ENCODE measurements around the gene TFDP2. TPM values are rescaled to one million over a fixed set of nuclear protein-coding genes. Genes with fewer than 3 reads are reported as not detected.
A peak's percentile ranks its signal among the peaks of the same experiment; 100 is the strongest.
"Not testable (repeated sequence)": the region's sequence is repeated elsewhere in the genome, so short reads cannot be mapped to it uniquely, and the experiment has no call there.

TFDP2 gene
- total RNA-seq, 1 donor from 2014 or later = 11.6 TPM

DNA sequence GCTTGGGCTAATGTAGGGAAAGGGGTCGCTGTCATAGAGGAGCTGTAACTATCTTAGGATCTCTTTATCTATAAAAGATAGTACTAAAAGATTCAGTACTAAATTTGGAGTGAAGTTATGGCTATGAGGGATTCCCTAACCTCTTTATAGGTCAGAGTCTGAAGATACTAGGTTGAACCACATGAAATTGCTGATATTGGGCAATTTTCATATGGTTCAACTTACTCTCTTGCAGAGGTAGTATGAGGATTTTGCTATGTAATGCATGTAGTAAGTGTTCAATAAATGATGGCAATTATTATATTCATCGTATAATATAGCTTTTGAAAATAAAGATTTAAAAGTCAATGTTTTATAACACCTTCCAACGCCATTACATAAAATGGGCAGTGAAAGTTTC is 1.9 kb upstream of the TFDP2 start:
- no peak for DNase-seq (ENCODE audit: low read depth)
- no peak for FAIRE-seq
- H3K27me3 ChIP-seq (ENCODE audit: control insufficient read depth, insufficient read depth, low read length) = no peaks in the 10 kb centered on the region
- H3K36me3 ChIP-seq (ENCODE audit: control insufficient read depth, insufficient read depth, low read length) = no peaks in the 10 kb centered on the region
- no peak overlapping the region for H3K4me3 ChIP-seq (ENCODE audit: low read depth, low read length)
- TF ChIP-seq, protein P1, sequence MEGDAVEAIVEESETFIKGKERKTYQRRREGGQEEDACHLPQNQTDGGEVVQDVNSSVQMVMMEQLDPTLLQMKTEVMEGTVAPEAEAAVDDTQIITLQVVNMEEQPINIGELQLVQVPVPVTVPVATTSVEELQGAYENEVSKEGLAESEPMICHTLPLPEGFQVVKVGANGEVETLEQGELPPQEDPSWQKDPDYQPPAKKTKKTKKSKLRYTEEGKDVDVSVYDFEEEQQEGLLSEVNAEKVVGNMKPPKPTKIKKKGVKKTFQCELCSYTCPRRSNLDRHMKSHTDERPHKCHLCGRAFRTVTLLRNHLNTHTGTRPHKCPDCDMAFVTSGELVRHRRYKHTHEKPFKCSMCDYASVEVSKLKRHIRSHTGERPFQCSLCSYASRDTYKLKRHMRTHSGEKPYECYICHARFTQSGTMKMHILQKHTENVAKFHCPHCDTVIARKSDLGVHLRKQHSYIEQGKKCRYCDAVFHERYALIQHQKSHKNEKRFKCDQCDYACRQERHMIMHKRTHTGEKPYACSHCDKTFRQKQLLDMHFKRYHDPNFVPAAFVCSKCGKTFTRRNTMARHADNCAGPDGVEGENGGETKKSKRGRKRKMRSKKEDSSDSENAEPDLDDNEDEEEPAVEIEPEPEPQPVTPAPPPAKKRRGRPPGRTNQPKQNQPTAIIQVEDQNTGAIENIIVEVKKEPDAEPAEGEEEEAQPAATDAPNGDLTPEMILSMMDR (IDR thresholded peaks at IDR 0.05; ENCODE audit: insufficient read depth, low read length, severe bottlenecking) = no peak

DNA sequence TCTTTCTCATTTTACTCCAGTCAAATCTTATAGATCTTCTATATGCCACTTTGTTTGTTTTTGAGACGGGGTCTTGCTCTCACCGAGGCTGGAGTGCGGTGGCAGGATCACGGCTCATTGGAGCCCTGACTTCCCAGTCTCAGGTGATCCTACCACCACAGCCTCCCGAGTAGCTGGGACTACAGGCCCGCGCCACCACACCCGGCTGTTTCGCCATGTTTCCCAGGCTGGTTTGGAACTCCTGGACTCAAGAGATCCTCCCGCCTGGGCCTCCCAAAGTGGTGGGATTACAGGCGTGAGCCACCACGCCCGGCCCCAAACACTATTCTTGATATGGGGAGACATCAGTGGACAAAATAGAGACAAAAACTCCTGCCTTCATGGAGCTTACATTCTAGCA is 927 bp upstream of the TFDP2 start:
- DNase-seq (ENCODE audit: low read depth) = no peak
- TF ChIP-seq, protein P1 (IDR thresholded peaks at IDR 0.05; ENCODE audit: insufficient read depth, low read length, severe bottlenecking) = no peak
- no peaks in the 10 kb centered on the region for H3K36me3 ChIP-seq (ENCODE audit: control insufficient read depth, insufficient read depth, low read length)
- no peak overlapping the region for H3K4me3 ChIP-seq (ENCODE audit: low read depth, low read length)
- no peaks in the 10 kb centered on the region for H3K27me3 ChIP-seq (ENCODE audit: control insufficient read depth, insufficient read depth, low read length)
- FAIRE-seq = no peak

DNA sequence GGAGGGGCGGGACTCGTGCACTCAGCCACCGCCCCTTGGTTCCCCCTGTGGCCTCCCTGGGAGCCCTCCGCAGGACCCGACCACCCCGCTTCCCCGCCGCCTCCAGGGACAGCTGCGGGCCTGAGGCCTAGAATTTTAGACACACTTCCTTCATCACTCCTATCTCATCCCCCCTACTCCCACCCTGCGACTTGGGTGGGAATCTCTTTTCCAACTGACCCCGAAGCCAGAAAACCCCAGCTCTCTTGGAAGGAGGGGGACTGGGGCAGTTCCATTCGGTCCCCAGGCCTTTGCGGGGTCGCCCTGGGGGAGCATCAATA is 289 bp upstream of the TFDP2 start:
- no peak for DNase-seq (ENCODE audit: low read depth)
- FAIRE-seq = no peak
- TF ChIP-seq, protein P1 (IDR thresholded peaks at IDR 0.05; ENCODE audit: insufficient read depth, low read length, severe bottlenecking) = no peak
- H3K4me3 ChIP-seq (ENCODE audit: low read depth, low read length) = peak overlapping the region; percentile 84
- H3K36me3 ChIP-seq (ENCODE audit: control insufficient read depth, insufficient read depth, low read length) = no peaks in the 10 kb centered on the region
- no peaks in the 10 kb centered on the region for H3K27me3 ChIP-seq (ENCODE audit: control insufficient read depth, insufficient read depth, low read length)

DNA sequence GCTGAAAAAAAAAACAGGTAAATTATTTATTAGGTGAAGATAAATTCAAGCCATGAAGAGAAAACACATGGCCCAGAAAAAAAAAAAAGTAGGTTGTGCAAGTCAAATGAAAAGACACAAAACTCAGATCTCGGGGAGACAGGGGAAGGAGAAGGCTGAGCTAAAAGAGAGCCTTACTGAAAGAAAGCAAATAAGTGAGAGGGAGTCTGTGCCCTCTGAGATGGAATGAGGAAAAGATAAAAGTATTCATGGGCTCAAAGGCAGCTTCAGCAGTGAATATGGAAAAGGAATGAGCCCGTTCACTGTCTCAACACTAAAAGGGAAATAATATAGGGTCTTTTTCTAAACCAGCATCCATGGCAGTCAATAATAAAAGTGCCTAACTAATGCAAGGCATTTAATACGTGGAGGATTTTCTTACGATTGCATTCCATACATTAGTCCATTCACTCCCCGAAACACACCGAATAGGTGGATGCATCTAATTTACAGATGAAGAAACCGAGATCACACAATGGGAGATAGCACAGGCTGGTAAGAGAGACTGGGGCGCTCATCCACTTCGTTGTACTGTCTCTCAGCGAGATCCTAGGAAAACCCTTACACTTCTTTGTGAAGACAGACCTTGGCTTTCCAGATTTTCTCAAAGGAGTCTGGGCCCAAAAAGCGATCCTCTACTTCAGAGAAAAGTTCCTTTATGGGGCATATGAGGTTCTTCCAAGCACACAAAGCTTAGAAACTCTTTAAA is 1.1 kb downstream of the TFDP2 start:
- Histone ChIP-seq H3K27me3 (ENCODE audit: control insufficient read depth, insufficient read depth, low read length) (no peaks in the 10 kb centered on the region), H3K36me3 (ENCODE audit: control insufficient read depth, insufficient read depth, low read length) (no peaks in the 10 kb centered on the region), H3K4me3 (ENCODE audit: low read depth, low read length) (peak overlapping the region; percentile 84)
- TF ChIP-seq, protein P1 (IDR thresholded peaks at IDR 0.05; ENCODE audit: insufficient read depth, low read length, severe bottlenecking) = no peak
- no peak for FAIRE-seq
- DNase-seq (ENCODE audit: low read depth) = no peak

DNA sequence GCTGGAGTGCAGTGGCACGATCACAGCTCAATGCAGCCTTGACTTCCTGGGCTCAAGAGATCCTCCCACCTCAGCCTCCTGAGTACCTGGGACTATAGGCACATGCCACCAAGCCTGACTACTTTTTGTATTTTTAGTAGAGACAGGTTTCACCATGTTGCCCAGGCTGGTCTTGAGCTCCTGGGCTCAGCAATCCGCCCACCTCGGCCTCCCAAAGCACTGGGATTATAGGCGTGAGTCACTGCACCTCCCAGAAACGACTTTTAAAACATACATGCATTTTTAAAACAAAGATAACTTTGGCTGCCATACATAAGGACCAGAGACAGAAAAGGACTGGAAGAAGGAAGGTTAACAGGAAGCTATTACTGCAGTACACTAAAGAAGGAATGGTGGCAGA is 4.8 kb downstream of the TFDP2 start:
- H3K4me3 ChIP-seq (ENCODE audit: low read depth, low read length); H3K27me3 ChIP-seq (ENCODE audit: control insufficient read depth, insufficient read depth, low read length); H3K36me3 ChIP-seq (ENCODE audit: control insufficient read depth, insufficient read depth, low read length); FAIRE-seq: not testable (repeated sequence)
- peak; percentile 34 for DNase-seq (ENCODE audit: low read depth)

DNA sequence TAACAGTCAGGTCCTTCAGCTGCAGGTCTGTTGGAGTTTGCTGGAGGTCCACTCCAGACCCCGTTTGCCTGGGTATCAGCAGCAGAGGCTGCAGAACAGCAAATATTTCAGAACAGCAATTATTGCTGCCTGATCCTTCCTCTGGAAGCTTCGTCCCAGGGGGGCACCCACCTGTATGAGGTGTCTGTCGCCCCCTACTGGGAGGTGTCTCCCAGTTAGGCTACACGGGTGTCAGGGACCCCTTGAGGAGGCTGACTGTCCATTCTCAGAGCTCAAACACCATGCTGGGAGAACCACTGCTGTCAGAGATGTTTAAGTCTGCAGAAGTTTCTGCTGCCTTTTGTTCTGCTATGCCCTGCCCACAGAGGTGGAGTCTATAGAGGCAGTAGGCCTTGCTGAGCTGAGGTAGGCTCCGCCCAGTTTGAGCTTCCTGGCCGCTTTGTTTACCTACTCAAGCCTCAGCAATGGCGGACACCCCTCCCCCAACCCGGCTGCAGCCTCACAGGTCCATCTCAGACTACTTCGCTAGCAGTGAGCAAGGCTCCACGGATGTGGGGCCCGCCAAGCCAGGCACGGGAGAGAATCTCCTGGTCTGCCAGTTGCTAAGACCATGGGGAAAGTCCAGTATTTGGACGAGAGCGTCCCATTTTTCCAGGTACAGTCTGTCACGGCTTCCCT is 8.6 kb downstream of the TFDP2 start:
- not testable (repeated sequence) for H3K4me3 ChIP-seq (ENCODE audit: low read depth, low read length); H3K36me3 ChIP-seq (ENCODE audit: control insufficient read depth, insufficient read depth, low read length); FAIRE-seq; DNase-seq (ENCODE audit: low read depth); H3K27me3 ChIP-seq (ENCODE audit: control insufficient read depth, insufficient read depth, low read length)

DNA sequence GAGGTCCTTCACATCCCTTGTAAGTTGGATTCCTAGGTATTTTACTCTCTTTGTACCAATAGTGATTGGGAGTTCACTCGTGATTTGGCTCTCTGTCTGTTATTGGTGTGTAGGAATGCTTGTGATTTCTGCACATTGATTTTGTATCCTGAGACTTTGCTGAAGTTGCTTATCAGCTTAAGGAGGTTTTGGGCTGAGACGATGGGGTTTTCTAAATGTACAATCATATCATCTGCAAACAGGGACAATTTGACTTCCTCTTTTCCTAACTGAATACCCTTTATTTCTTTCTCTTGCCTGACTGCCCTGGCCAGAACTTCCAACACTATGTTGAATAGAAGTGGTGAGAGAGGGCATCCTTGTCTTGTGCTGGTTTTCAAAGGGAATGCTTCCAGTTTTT is 12.3 kb downstream of the TFDP2 start:
- not testable (repeated sequence) for DNase-seq (ENCODE audit: low read depth); FAIRE-seq; H3K36me3 ChIP-seq (ENCODE audit: control insufficient read depth, insufficient read depth, low read length); H3K4me3 ChIP-seq (ENCODE audit: low read depth, low read length); H3K27me3 ChIP-seq (ENCODE audit: control insufficient read depth, insufficient read depth, low read length)

Data from bronchial epithelial cell (primary cell).